Ascending aorta (tissue), 2 donors: ENCODE measurements around the gene CKS1B. TPM values are rescaled to one million over a fixed set of nuclear protein-coding genes. Genes with fewer than 3 reads are reported as not detected.
A peak's percentile ranks its signal among the peaks of the same experiment; 100 is the strongest.

Experiments
- DNase-seq, 2 donors: peaks; one replicate each; pipeline ENCODE4 v3.0.0-alpha.2; 2019; ENCODE audit warnings: low spot score in 2 of 2
- H3K27ac ChIP-seq, 2 donors: fragments of 200-600 bp; sonication (generic); one replicate each; pipeline ENCODE4 v1.5.1; 2016 to 2017; ENCODE audit warnings: mild to moderate bottlenecking in 1 of 2
- H3K27me3 ChIP-seq: fragments of 200-600 bp; sonication (generic); one replicate; pipeline ENCODE4 v1.5.1; 2017
- H3K36me3 ChIP-seq, 2 donors: fragments of 200-600 bp; sonication (generic); one replicate each; pipeline ENCODE4 v1.5.1; 2016
- H3K4me1 ChIP-seq, 2 donors: fragments of 200-600 bp; sonication (generic); one replicate each; pipeline ENCODE4 v1.5.1; 2016 to 2017; ENCODE audit warnings: mild to moderate bottlenecking in 1 of 2
- H3K4me3 ChIP-seq, 2 donors: fragments of 200-600 bp; sonication (generic); one replicate each; pipeline ENCODE4 v1.5.1; 2016 to 2017; ENCODE audit warnings: mild to moderate bottlenecking in 1 of 2
- H3K9me3 ChIP-seq, 2 donors: fragments of 200-600 bp; sonication (generic); one replicate each; pipeline ENCODE4 v1.5.1; 2016
- CTCF ChIP-seq, 3 experiments: fragments of 200-600 bp in 2 of 3; fragments of 450-650 bp in 1 of 3; sonication (generic) in 2 of 3; IDR thresholded peaks; one replicate each; pipeline ENCODE4 v1.5.1; 2016 to 2019; ENCODE audit warnings: antibody characterized with exemption in 3 of 3, mild to moderate bottlenecking in 1 of 3, moderate library complexity in 1 of 3
- intact Hi-C: fragments of 100-400 bp; cut with DNase I; formaldehyde crosslinking; loops from one replicate; pipeline ENCODE4 v1.15.1; 2023
- total RNA-seq: library from RNA; depleted of rRNA; stranded (reverse); fragments of >200 nt; gene quantifications from one replicate; pipeline ENCODE4 v1.1.0, GENCODE V29; 2016

The CKS1B gene
- total RNA-seq, 1 donor from 2014 or later, result 40.4 TPM

DNA sequence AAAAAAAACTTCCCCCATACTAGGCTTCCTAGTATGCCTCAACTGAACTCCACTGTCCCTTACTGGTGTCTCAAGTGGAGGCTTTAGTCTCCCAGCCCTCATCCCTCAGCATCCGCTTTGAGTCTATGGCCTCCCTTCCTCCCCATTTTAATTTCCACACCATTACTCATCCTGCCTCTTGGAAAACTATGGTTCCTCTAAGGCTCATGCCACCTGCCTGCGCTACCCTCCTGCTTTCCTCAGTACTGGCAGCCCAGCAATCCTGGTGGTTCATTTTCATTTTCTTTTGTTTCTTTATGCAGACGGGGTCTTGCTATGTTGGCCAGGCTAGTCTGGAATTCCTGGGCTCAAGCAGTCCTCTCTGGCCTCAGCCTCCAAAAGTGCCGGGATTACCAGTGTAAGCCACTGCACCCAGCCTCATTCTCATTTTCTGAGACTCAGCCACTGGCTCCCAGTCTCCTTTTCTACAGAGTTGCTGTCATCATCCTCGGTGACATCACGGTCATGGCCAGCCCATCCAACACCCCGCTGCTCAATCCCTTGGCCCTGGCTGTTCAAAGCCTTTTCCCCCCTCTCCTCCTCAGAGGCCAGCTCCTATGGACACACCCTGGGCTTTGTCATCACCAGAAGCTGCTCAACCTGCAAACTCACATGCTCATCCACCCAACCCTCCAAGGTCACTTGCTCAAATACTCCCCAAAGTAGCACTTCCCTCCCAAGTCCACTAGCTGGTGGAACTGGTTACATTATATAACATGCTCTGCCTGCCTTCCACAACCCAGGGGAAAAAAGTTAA lies 35.7 kb upstream of the CKS1B start:
- intact Hi-C loops, result loop anchor here (5.0 kb wide), 2 partner anchors 198 to 312 kb away; partner anchors contain the start of gene SLC50A1
- H3K4me1 ChIP-seq, result peaks cover 0 to 17% of the 10 kb centered on the region in 2 donors
- no peak for TF ChIP-seq CTCF (IDR thresholded peaks at IDR 0.05)
- H3K4me3 ChIP-seq, result no peak overlapping the region
- peak overlapping the region; percentile 97 to 98 for H3K27ac ChIP-seq
- no peaks in the 10 kb centered on the region for H3K9me3 ChIP-seq
- DNase-seq, result no peak
- no peaks in the 10 kb centered on the region for H3K27me3 ChIP-seq
- no peaks in the 10 kb centered on the region for H3K36me3 ChIP-seq

GRCh38 chr1:154940213-154940560 lies 34.3 kb upstream of the CKS1B start:
- TF ChIP-seq CTCF (IDR thresholded peaks at IDR 0.05), result no peak
- H3K4me3 ChIP-seq, result no peak overlapping the region
- peaks cover 0 to 4% of the 10 kb centered on the region in 2 donors for H3K36me3 ChIP-seq
- H3K27ac ChIP-seq, result peak overlapping the region in 1 of 2 donors; percentile 36
- H3K27me3 ChIP-seq, result no peaks in the 10 kb centered on the region
- peaks cover 0 to 17% of the 10 kb centered on the region in 2 donors for H3K4me1 ChIP-seq
- DNase-seq, result no peak
- intact Hi-C loops, result no loop called here
- no peaks in the 10 kb centered on the region for H3K9me3 ChIP-seq

DNA sequence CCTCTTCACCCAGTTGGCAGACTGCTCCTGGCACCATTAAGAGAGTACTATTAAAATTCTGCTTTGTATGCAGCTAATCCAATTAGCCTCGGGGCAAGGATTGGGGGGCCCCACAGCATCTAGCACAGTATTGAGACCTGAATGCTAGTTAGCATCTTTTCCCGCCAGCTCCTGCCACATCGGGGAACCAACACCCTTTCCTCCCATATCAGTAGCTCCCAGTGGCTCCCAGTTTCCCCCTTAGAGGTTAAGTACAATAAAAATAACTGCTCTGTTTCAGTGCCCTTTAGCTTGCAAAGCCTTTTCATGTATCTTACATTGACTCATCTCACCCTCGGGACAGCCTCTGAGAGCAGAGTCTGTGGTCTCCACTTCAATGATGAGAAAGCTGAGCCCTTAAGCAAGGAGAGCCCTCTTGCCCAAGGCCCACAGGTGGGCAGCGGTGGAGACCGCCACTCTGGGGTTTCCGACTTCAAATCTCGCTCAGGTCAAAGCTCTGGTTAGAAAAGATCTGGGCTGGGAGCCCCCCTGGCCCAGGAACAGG lies 33.8 kb upstream of the CKS1B start:
- peak overlapping the region; percentile 1 to 51 for H3K27ac ChIP-seq
- H3K27me3 ChIP-seq, result no peaks in the 10 kb centered on the region
- H3K9me3 ChIP-seq, result no peaks in the 10 kb centered on the region
- TF ChIP-seq CTCF (IDR thresholded peaks at IDR 0.05), result no peak
- DNase-seq, result no peak
- intact Hi-C loops, result no loop called here
- peaks cover 2 to 10% of the 10 kb centered on the region in 2 donors for H3K36me3 ChIP-seq
- H3K4me1 ChIP-seq, result peaks cover 0 to 13% of the 10 kb centered on the region in 2 donors
- no peak overlapping the region for H3K4me3 ChIP-seq

DNA sequence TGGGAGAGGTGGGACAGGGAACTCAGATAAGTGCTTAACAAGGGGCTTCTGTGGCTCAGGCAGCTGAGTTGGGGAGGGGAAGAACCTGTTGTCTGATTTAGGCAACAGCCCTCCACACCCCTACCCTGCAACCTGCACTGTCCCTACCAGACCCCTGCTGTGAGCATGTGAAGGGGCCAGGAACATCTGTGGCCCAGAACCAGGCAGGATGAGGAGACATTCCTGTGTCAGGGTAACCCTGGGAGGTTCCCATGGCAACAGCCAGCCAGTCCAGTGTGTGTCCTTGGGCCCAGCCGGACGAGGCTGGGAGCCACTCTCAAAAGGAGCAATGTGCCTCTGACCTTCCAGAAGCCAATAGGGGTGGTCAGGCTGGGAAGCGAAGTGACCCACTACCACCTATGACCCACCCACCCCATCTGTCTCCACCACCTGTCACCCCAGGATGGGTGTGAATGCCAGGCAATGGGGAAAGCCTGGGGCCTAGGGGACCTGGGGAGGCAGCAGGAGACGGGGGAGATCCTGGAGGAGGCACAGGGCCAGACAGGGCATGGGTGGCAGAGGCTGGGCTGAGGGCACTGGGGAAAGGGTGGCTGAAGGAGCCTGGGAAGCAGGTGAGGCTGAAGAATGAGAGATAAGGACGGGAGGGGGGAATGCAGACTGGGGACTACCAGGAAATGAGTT lies 33.0 kb upstream of the CKS1B start:
- no peaks in the 10 kb centered on the region for H3K9me3 ChIP-seq
- peaks cover 8 to 16% of the 10 kb centered on the region in 2 donors for H3K36me3 ChIP-seq
- DNase-seq, result no peak
- no peak overlapping the region for H3K4me3 ChIP-seq
- no peaks in the 10 kb centered on the region for H3K27me3 ChIP-seq
- TF ChIP-seq CTCF (IDR thresholded peaks at IDR 0.05), result no peak
- H3K27ac ChIP-seq, result peak overlapping the region; percentile 1 to 51
- intact Hi-C loops, result no loop called here
- peaks cover 0 to 9% of the 10 kb centered on the region in 2 donors for H3K4me1 ChIP-seq

- no peaks in the 10 kb centered on the region for H3K9me3 ChIP-seq
- H3K4me3 ChIP-seq, result no peak overlapping the region
- peaks cover 21 to 30% of the 10 kb centered on the region in 2 donors for H3K36me3 ChIP-seq
- DNase-seq, result no peak
- intact Hi-C loops, result no loop called here
- peaks cover 0 to 5% of the 10 kb centered on the region in 2 donors for H3K4me1 ChIP-seq
- peak overlapping the region; percentile 28 to 52 for H3K27ac ChIP-seq
- H3K27me3 ChIP-seq, result no peaks in the 10 kb centered on the region
- peak; percentile 34 to 68 (median 51) for TF ChIP-seq CTCF (IDR thresholded peaks at IDR 0.05)
These were observed 30.7 kb upstream of the CKS1B start for GRCh38 chr1:154943649-154944400.
